ENCODE data around the gene HOXA5. TPM values are rescaled to one million over a fixed set of nuclear protein-coding genes. Genes with fewer than 3 reads are reported as not detected.
A peak's percentile ranks its signal among the peaks of the same experiment; 100 is the strongest.

Gene HOXA5
- total RNA-seq, 2 donors from 2014 or later = 0.14 TPM; not detected in 1

- H3K27ac Mint-ChIP-seq = no peak overlapping the region
- H3K36me3 Mint-ChIP-seq (ENCODE audit: insufficient read depth in 2 of 2) = peaks cover 0 to 1% of the 10 kb centered on the region in 2 donors
- ATAC-seq (replicated peaks in 1 of 2) (no peak), DNase-seq (no peak)
- peaks cover 53% of the 10 kb centered on the region for H3K27me3 Mint-ChIP-seq (ENCODE audit: low read depth)
- no peak overlapping the region for H3K4me3 Mint-ChIP-seq
- no peaks in the 10 kb centered on the region for H3K9me3 Mint-ChIP-seq
- H3K4me1 Mint-ChIP-seq (ENCODE audit: low read depth) = peaks cover 18% of the 10 kb centered on the region
Observed at GRCh38 chr7:27105301-27106031, 38.0 kb downstream of the HOXA5 start.

- H3K27me3 Mint-ChIP-seq (ENCODE audit: low read depth) = peaks cover 63% of the 10 kb centered on the region
- H3K9me3 Mint-ChIP-seq = no peaks in the 10 kb centered on the region
- no peak overlapping the region for H3K4me3 Mint-ChIP-seq
- no peak for ATAC-seq (replicated peaks in 1 of 2)
- H3K36me3 Mint-ChIP-seq (ENCODE audit: insufficient read depth in 2 of 2) = peaks cover 0 to 1% of the 10 kb centered on the region in 2 donors
- DNase-seq = no peak
- H3K27ac Mint-ChIP-seq = no peak overlapping the region
- H3K4me1 Mint-ChIP-seq (ENCODE audit: low read depth) = peaks cover 25% of the 10 kb centered on the region
Observed at GRCh38 chr7:27104341-27105058, 39.0 kb downstream of the HOXA5 start.

- DNase-seq (no peak), ATAC-seq (replicated peaks in 1 of 2) (no peak)
- H3K4me1 Mint-ChIP-seq (ENCODE audit: low read depth) = peaks cover 34% of the 10 kb centered on the region
- H3K36me3 Mint-ChIP-seq (ENCODE audit: insufficient read depth in 2 of 2) = peaks cover 1 to 2% of the 10 kb centered on the region in 2 donors
- peaks cover 72% of the 10 kb centered on the region for H3K27me3 Mint-ChIP-seq (ENCODE audit: low read depth)
- no peak overlapping the region for H3K27ac Mint-ChIP-seq
- H3K9me3 Mint-ChIP-seq = no peaks in the 10 kb centered on the region
- peak overlapping the region in 1 of 2 donors; percentile 1 for H3K4me3 Mint-ChIP-seq
Observed at GRCh38 chr7:27103489-27104226, 39.8 kb downstream of the HOXA5 start.

GRCh38 chr7:27102581-27103442 is 40.7 kb downstream of the HOXA5 start, which contains the start of gene HOXA2:
Gene HOXA2, minus strand, starts transcription at chr7:27102683. Its CDS starts 183 bp downstream, at chr7:27102500.
- Mint-ChIP-seq H3K9me3 (no peaks in the 10 kb centered on the region), H3K4me3 (peak within 1 kb of the TSS; percentile 48 to 72), H3K4me1 (ENCODE audit: low read depth) (peaks cover 36% of the 10 kb centered on the region), H3K27me3 (ENCODE audit: low read depth) (peaks cover 77% of the 10 kb centered on the region), H3K27ac (no peak within 1 kb of the TSS), H3K36me3 (ENCODE audit: insufficient read depth in 2 of 2) (peaks cover 1 to 2% of the 10 kb centered on the region in 2 donors)
- DNase-seq (no peak), ATAC-seq (replicated peaks in 1 of 2) (peak in 1 of 2 donors; percentile 25)

GRCh38 chr7:27101957-27102580 is 41.4 kb downstream of the HOXA5 start:
- Mint-ChIP-seq H3K4me1 (ENCODE audit: low read depth) (peaks cover 44% of the 10 kb centered on the region), H3K27me3 (ENCODE audit: low read depth) (peaks cover 84% of the 10 kb centered on the region), H3K27ac (no peak overlapping the region), H3K9me3 (no peaks in the 10 kb centered on the region), H3K4me3 (peak overlapping the region; percentile 48 to 72), H3K36me3 (ENCODE audit: insufficient read depth in 2 of 2) (peaks cover 1 to 4% of the 10 kb centered on the region in 2 donors)
- ATAC-seq (replicated peaks in 1 of 2) (no peak), DNase-seq (no peak)

- DNase-seq = no peak
- ATAC-seq (replicated peaks in 1 of 2) = no peak
- Mint-ChIP-seq H3K27ac (no peak overlapping the region), H3K9me3 (no peaks in the 10 kb centered on the region), H3K27me3 (ENCODE audit: low read depth) (peaks cover 86% of the 10 kb centered on the region), H3K36me3 (ENCODE audit: insufficient read depth in 2 of 2) (peaks cover 1 to 4% of the 10 kb centered on the region in 2 donors), H3K4me3 (peak overlapping the region; percentile 44 to 72), H3K4me1 (ENCODE audit: low read depth) (peaks cover 46% of the 10 kb centered on the region)
Observed at GRCh38 chr7:27101171-27101956, 42.1 kb downstream of the HOXA5 start.

- no peaks in the 10 kb centered on the region for H3K9me3 Mint-ChIP-seq
Observed at GRCh38 chr7:27100694-27101170, 42.7 kb downstream of the HOXA5 start.

GRCh38 chr7:27099453-27100370 is 43.8 kb downstream of the HOXA5 start:
- H3K4me1 Mint-ChIP-seq (ENCODE audit: low read depth) = peaks cover 53% of the 10 kb centered on the region
- no peaks in the 10 kb centered on the region for H3K9me3 Mint-ChIP-seq
- DNase-seq (no peak), ATAC-seq (replicated peaks in 1 of 2) (no peak)
- peaks cover 1 to 10% of the 10 kb centered on the region in 2 donors for H3K36me3 Mint-ChIP-seq (ENCODE audit: insufficient read depth in 2 of 2)
- peaks cover 85% of the 10 kb centered on the region for H3K27me3 Mint-ChIP-seq (ENCODE audit: low read depth)
- H3K27ac Mint-ChIP-seq = no peak overlapping the region
- H3K4me3 Mint-ChIP-seq = no peak overlapping the region

More at GRCh38 chr7:27100694-27101170, 42.7 kb downstream of the HOXA5 start:
- Mint-ChIP-seq H3K27ac (no peak overlapping the region), H3K4me1 (ENCODE audit: low read depth) (peaks cover 46% of the 10 kb centered on the region), H3K36me3 (ENCODE audit: insufficient read depth in 2 of 2) (peaks cover 1 to 5% of the 10 kb centered on the region in 2 donors), H3K4me3 (no peak overlapping the region), H3K27me3 (ENCODE audit: low read depth) (peaks cover 85% of the 10 kb centered on the region)
- ATAC-seq (replicated peaks in 1 of 2) (no peak), DNase-seq (no peak)

GRCh38 chr7:27098578-27099451 is 44.7 kb downstream of the HOXA5 start:
- Mint-ChIP-seq H3K27ac (no peak overlapping the region), H3K27me3 (ENCODE audit: low read depth) (peaks cover 85% of the 10 kb centered on the region), H3K36me3 (ENCODE audit: insufficient read depth in 2 of 2) (peaks cover 1 to 10% of the 10 kb centered on the region in 2 donors), H3K4me1 (ENCODE audit: low read depth) (peaks cover 60% of the 10 kb centered on the region), H3K4me3 (peak overlapping the region; percentile 58 to 87), H3K9me3 (no peaks in the 10 kb centered on the region)
- DNase-seq (no peak), ATAC-seq (replicated peaks in 1 of 2) (no peak)

Data from activated T-cell treated with anti-CD3 and anti-CD28 coated beads, Interleukin-2, amount 50 U/mL, for 72 hours (primary cell).